Osteoblast (primary cell): ENCODE results near the gene PROK1. TPM values are rescaled to one million over a fixed set of nuclear protein-coding genes. Genes with fewer than 3 reads are reported as not detected.

ENCODE experiments used
- DNase-seq: peaks from one replicate; pipeline ENCODE4 v3.0.0; 2011; ENCODE audit warnings: low spot score, mixed read lengths; ENCODE audit not compliant: insufficient read length; ENCODE audit errors: missing footprints
- H2AFZ ChIP-seq: 2 replicates; pipeline ENCODE4 v1.6.0; 2011; ENCODE audit warnings: mild to moderate bottlenecking, low read length
- H3K27ac ChIP-seq: 2 replicates; pipeline ENCODE4 v1.5.1; 2011; ENCODE audit warnings: mild to moderate bottlenecking, low read depth, low read length, moderate library complexity
- H3K27me3 ChIP-seq: 2 replicates; pipeline ENCODE4 v1.6.0; 2012; ENCODE audit warnings: mild to moderate bottlenecking, control low read depth, inconsistent platforms, low read length, moderate library complexity; ENCODE audit not compliant: insufficient read depth
- H3K36me3 ChIP-seq: 2 replicates; pipeline ENCODE4 v1.5.1; 2011; ENCODE audit warnings: mild to moderate bottlenecking, low read length, control low read depth, moderate library complexity; ENCODE audit not compliant: insufficient read depth
- H3K4me1 ChIP-seq: 2 replicates; pipeline ENCODE4 v1.5.1; 2011; ENCODE audit warnings: mild to moderate bottlenecking, low read length, control low read depth, moderate library complexity; ENCODE audit not compliant: insufficient read depth
- H3K4me2 ChIP-seq: 2 replicates; pipeline ENCODE4 v1.6.0; 2011; ENCODE audit warnings: mild to moderate bottlenecking, low read length; ENCODE audit not compliant: insufficient read depth
- H3K4me3 ChIP-seq: fragments of 200-600 bp; sonication (generic); 3 replicates; pipeline ENCODE4 v1.5.1; 2012; ENCODE audit warnings: mild to moderate bottlenecking, low read length, inconsistent platforms; ENCODE audit not compliant: insufficient read depth
- H3K79me2 ChIP-seq: 2 replicates; pipeline ENCODE4 v1.6.0; 2012; ENCODE audit warnings: mild to moderate bottlenecking, low read length, control low read depth, inconsistent platforms; ENCODE audit not compliant: insufficient read depth
- H3K9me3 ChIP-seq: 2 replicates; pipeline ENCODE4 v1.5.1; 2011; ENCODE audit warnings: low read depth, low read length, control low read depth
- H4K20me1 ChIP-seq: 2 replicates; pipeline ENCODE4 v1.6.0; 2012; ENCODE audit warnings: mild to moderate bottlenecking, low read length, control low read depth; ENCODE audit not compliant: insufficient read depth
- CTCF ChIP-seq: IDR thresholded peaks from 2 replicates; pipeline ENCODE4 v1.5.1; 2011; ENCODE audit warnings: mild to moderate bottlenecking, low read depth, low read length, moderate library complexity; ENCODE audit errors: extremely low read depth
- total RNA-seq: library from RNA; depleted of rRNA; stranded (reverse); fragments of >200 nt; gene quantifications from 2 replicates; pipeline ENCODE4 v1.2.3, GENCODE V29; 2012

The PROK1 gene
- total RNA-seq, 1 donor: not detected

DNA sequence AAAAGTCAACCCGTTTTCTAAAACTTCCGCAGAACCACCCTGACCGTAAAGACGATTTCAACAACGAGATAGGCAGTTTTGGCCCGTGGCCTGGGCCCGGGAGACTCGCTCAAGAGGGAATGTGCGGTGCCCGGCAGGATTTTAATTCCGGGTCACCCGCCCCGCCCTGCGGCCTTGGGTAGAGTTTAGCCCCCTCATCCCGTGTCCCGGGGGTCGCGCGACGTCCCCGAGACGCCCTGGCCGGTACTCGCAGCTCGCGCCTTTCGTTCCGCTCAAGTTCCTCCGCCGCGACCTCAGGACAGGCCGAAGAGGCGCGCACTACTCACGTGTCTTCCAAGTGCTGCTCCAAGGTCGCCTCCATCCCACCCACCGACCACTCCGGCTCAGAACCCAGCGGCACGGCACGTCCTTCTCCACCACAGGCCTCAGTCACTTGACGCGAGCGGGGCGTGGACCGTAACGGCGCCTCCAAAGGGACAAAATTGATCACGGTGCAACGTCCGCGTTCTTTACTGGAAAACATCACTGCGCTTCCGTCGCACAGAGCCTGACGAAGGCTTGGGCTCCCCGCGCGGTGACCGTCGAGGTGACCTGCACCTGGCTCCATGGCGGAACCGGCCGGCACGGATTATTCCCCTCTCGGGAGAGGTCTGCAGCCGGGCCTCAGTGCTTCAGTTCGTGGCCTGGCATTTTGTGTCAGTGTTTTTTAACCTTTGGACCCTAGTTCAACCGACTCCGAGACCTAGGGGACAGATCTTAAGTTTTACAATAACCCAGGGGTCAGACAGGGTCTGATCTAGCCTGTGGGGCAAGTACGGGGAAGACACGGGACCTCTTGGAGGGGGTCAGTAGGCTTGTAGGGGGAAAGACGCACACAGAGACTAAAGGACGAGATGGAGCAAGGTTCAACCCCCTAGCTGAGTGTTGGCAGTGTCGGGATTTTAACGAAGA is 43.4 kb upstream of the PROK1 start, which contains the start of gene LAMTOR5:
Gene LAMTOR5 (minus strand): TSS at position 435 of the 951 bp plus-strand sequence. CDS start 74 bp downstream, at position 361.
- Histone ChIP-seq H3K79me2 (peaks cover 25% of the 10 kb centered on the region), H4K20me1 (peaks cover 2% of the 10 kb centered on the region), H3K27ac (peak within 1 kb of the TSS; percentile 90), H3K4me1 (peaks cover 13% of the 10 kb centered on the region), H3K4me3 (peak within 1 kb of the TSS; percentile 95), H2AFZ (peak within 1 kb of the TSS; percentile 95), H3K27me3 (no peaks in the 10 kb centered on the region), H3K4me2 (peak within 1 kb of the TSS; percentile 95), H3K9me3 (no peaks in the 10 kb centered on the region), H3K36me3 (peaks cover 24% of the 10 kb centered on the region)
- TF ChIP-seq CTCF: no peak
- peak; percentile 93 for DNase-seq

- Histone ChIP-seq H3K27me3 (no peaks in the 10 kb centered on the region), H3K4me3 (no peak overlapping the region), H3K27ac (peak overlapping the region; percentile 90), H3K4me2 (peak overlapping the region; percentile 95), H3K79me2 (peaks cover 25% of the 10 kb centered on the region), H3K36me3 (peaks cover 15% of the 10 kb centered on the region), H2AFZ (no peak overlapping the region), H3K9me3 (no peaks in the 10 kb centered on the region), H4K20me1 (peaks cover 2% of the 10 kb centered on the region), H3K4me1 (peaks cover 13% of the 10 kb centered on the region)
- no peak for DNase-seq
- TF ChIP-seq CTCF: no peak
Measured at GRCh38 chr1:110408488-110408887, 42.5 kb upstream of the PROK1 start.

- H4K20me1 ChIP-seq: peaks cover 2% of the 10 kb centered on the region
- peaks cover 25% of the 10 kb centered on the region for H3K79me2 ChIP-seq
- H3K36me3 ChIP-seq: peaks cover 7% of the 10 kb centered on the region
- DNase-seq: no peak
- no peaks in the 10 kb centered on the region for H3K27me3 ChIP-seq
- peaks cover 13% of the 10 kb centered on the region for H3K4me1 ChIP-seq
- no peak overlapping the region for H3K4me3 ChIP-seq
- no peak overlapping the region for H3K27ac ChIP-seq
- no peak overlapping the region for H2AFZ ChIP-seq
- no peak for TF ChIP-seq CTCF
- H3K9me3 ChIP-seq: no peaks in the 10 kb centered on the region
- no peak overlapping the region for H3K4me2 ChIP-seq
Measured at GRCh38 chr1:110409316-110409715, 41.6 kb upstream of the PROK1 start.

- Histone ChIP-seq H3K4me1 (peaks cover 6% of the 10 kb centered on the region), H3K79me2 (peaks cover 18% of the 10 kb centered on the region), H3K27me3 (no peaks in the 10 kb centered on the region), H4K20me1 (no peaks in the 10 kb centered on the region), H2AFZ (no peak overlapping the region), H3K36me3 (no peaks in the 10 kb centered on the region), H3K4me3 (no peak overlapping the region), H3K9me3 (no peaks in the 10 kb centered on the region), H3K4me2 (no peak overlapping the region), H3K27ac (no peak overlapping the region)
- TF ChIP-seq CTCF: no peak
- DNase-seq: no peak
Measured at GRCh38 chr1:110411173-110411735, 39.7 kb upstream of the PROK1 start.
